IMR-90 (cell line): ENCODE measurements around the gene AUTS2. TPM values are rescaled to one million over a fixed set of nuclear protein-coding genes. Genes with fewer than 3 reads are reported as not detected.

Experiments
- ATAC-seq: fragments of 200-7000 bp; cut with Tn5 transposase; 2 replicates; pipeline ENCODE4 v1.9.1; 2020; ENCODE audit warnings: low read depth, mild to moderate bottlenecking, moderate library complexity
- BruUV-seq: library from RNA; stranded (reverse); fragments of 400-500 nt; replicated peaks from 2 replicates; lab custom pipeline; 2021; lab: Mats Ljungman, UMichigan
- CTCF ChIA-PET: fragments of 300-600 bp; formaldehyde crosslinking; extraction: SDS; loops from one replicate; lab custom pipeline; 2021; ENCODE audit warnings: antibody characterized with exemption; lab: Yijun Ruan, JAX
- POLR2A ChIA-PET: fragments of 300-600 bp; sonication (Branson Sonifier 250); formaldehyde crosslinking; loops from one replicate; lab custom pipeline; 2022; ENCODE audit warnings: antibody characterized with exemption; ENCODE audit not compliant: unreplicated experiment; lab: Charles Lee
- DNase-seq: peaks from one replicate; pipeline ENCODE4 v3.0.0; 2013
- H2AFZ ChIP-seq: replicated peaks from 2 replicates; pipeline ENCODE3; 2013; ENCODE audit warnings: low read length, mild to moderate bottlenecking; ENCODE audit not compliant: poor library complexity
- H2AK5ac ChIP-seq: 2 replicates; pipeline ENCODE4 v1.6.1; 2013; ENCODE audit warnings: low read depth, low read length, inconsistent platforms
- H2AK9ac ChIP-seq: replicated peaks from 2 replicates; pipeline ENCODE3; 2013; ENCODE audit warnings: mild to moderate bottlenecking, low read depth, low read length, moderate library complexity; ENCODE audit not compliant: poor library complexity
- H2BK120ac ChIP-seq: 2 replicates; pipeline ENCODE4 v1.6.1; 2013; ENCODE audit warnings: low read depth, low read length, inconsistent platforms
- H2BK15ac ChIP-seq: 3 replicates; pipeline ENCODE4 v1.6.1; 2013; ENCODE audit warnings: low read depth, low read length, inconsistent platforms
- H2BK20ac ChIP-seq: 2 replicates; pipeline ENCODE4 v1.6.1; 2013; ENCODE audit warnings: low read depth, mild to moderate bottlenecking, inconsistent platforms, low read length, moderate library complexity
- H2BK5ac ChIP-seq: 2 replicates; pipeline ENCODE4 v1.6.1; 2013; ENCODE audit warnings: mild to moderate bottlenecking, low read depth, low read length, inconsistent platforms; ENCODE audit not compliant: poor library complexity, severe bottlenecking
- H3K14ac ChIP-seq: replicated peaks from 2 replicates; pipeline ENCODE4 v1.6.1; 2013; ENCODE audit warnings: low read depth, low read length, inconsistent platforms
- H3K18ac ChIP-seq: 2 replicates; pipeline ENCODE4 v1.6.1; 2013; ENCODE audit warnings: low read depth, low read length, control low read depth
- H3K23ac ChIP-seq: 2 replicates; pipeline ENCODE4 v1.6.1; 2013; ENCODE audit warnings: low read depth, low read length, inconsistent platforms
- H3K27ac ChIP-seq: 2 replicates; pipeline ENCODE4 v1.5.1; 2013; ENCODE audit warnings: mild to moderate bottlenecking, control low read depth, low read length; ENCODE audit not compliant: insufficient read depth
- H3K27me3 ChIP-seq: 2 replicates; pipeline ENCODE4 v1.6.1; 2013; ENCODE audit warnings: low read length; ENCODE audit not compliant: control insufficient read depth, insufficient read depth
- H3K36me3 ChIP-seq: 2 replicates; pipeline ENCODE4 v1.6.1; 2013; ENCODE audit warnings: low read length, mixed read lengths; ENCODE audit not compliant: control insufficient read depth, insufficient read depth
- H3K4ac ChIP-seq: 2 replicates; pipeline ENCODE4 v1.6.1; 2013; ENCODE audit warnings: low read depth, low read length, inconsistent platforms
- H3K4me1 ChIP-seq: 2 replicates; pipeline ENCODE4 v1.6.1; 2013; ENCODE audit warnings: low read length, mixed read lengths; ENCODE audit not compliant: control insufficient read depth, insufficient read depth
- H3K4me2 ChIP-seq: 2 replicates; pipeline ENCODE4 v1.6.1; 2013; ENCODE audit warnings: low read depth, mild to moderate bottlenecking, control low read depth, low read length, moderate library complexity
- H3K4me3 ChIP-seq: 2 replicates; pipeline ENCODE4 v1.5.1; 2013; ENCODE audit warnings: low read depth, mild to moderate bottlenecking, control low read depth, low read length, moderate library complexity; ENCODE audit not compliant: insufficient read depth
- H3K56ac ChIP-seq: 2 replicates; pipeline ENCODE4 v1.6.1; 2013; ENCODE audit warnings: low read length, inconsistent platforms; ENCODE audit not compliant: insufficient read depth; ENCODE audit errors: extremely low read depth
- H3K79me1 ChIP-seq, 2 experiments: 2 replicates each; pipeline ENCODE4 v1.6.1; 2013; ENCODE audit warnings: low read length in 2 of 2, inconsistent platforms in 1 of 2, low read depth in 1 of 2
- H3K9ac ChIP-seq: 2 replicates; pipeline ENCODE4 v1.6.1; 2013; ENCODE audit warnings: low read depth, low read length, control low read depth
- H3K9me1 ChIP-seq: 2 replicates; pipeline ENCODE4 v1.6.1; 2013; ENCODE audit warnings: low read length, inconsistent platforms; ENCODE audit not compliant: insufficient read depth
- H3K9me3 ChIP-seq: 2 replicates; pipeline ENCODE4 v1.6.1; 2013; ENCODE audit warnings: low read length; ENCODE audit not compliant: control insufficient read depth, insufficient read depth
- H4K20me1 ChIP-seq: 2 replicates; pipeline ENCODE4 v1.6.1; 2013; ENCODE audit warnings: low read length, inconsistent platforms; ENCODE audit not compliant: insufficient read depth
- H4K5ac ChIP-seq: 2 replicates; pipeline ENCODE4 v1.6.1; 2013; ENCODE audit warnings: mild to moderate bottlenecking, low read depth, low read length, control low read depth
- H4K8ac ChIP-seq, 2 experiments: 2 replicates each; pipeline ENCODE4 v1.6.1; 2013; ENCODE audit warnings: low read depth in 2 of 2, low read length in 2 of 2, control low read depth in 1 of 2, inconsistent platforms in 1 of 2
- H4K91ac ChIP-seq: 2 replicates; pipeline ENCODE4 v1.6.1; 2013; ENCODE audit warnings: low read depth, low read length, inconsistent platforms; ENCODE audit not compliant: insufficient read depth
- CEBPB ChIP-seq: IDR thresholded peaks from 2 replicates; pipeline ENCODE4 v1.6.1; 2012; ENCODE audit warnings: low read depth, low read length, improper control_type of control experiment
- CHD1 ChIP-seq: IDR thresholded peaks from 2 replicates; pipeline ENCODE4 v1.6.1; 2012; ENCODE audit warnings: low read depth, low read length, improper control_type of control experiment
- FOS ChIP-seq: fragments of 150-350 bp; IDR thresholded peaks from 2 replicates; pipeline ENCODE4 v1.6.1; 2016; ENCODE audit warnings: low read depth, low read length
- MAFK ChIP-seq: IDR thresholded peaks from 2 replicates; pipeline ENCODE4 v1.6.1; 2012; ENCODE audit warnings: low read depth, low read length, improper control_type of control experiment
- MAZ ChIP-seq: IDR thresholded peaks from 2 replicates; pipeline ENCODE4 v1.6.1; 2012; ENCODE audit warnings: low read depth, mild to moderate bottlenecking, low read length, improper control_type of control experiment, moderate library complexity, borderline replicate concordance
- MXI1 ChIP-seq: IDR thresholded peaks from 2 replicates; pipeline ENCODE4 v1.6.1; 2012; ENCODE audit warnings: low read depth, mild to moderate bottlenecking, low read length, moderate library complexity, borderline replicate concordance
- POLR2A ChIP-seq: IDR thresholded peaks from 2 replicates; pipeline ENCODE4 v1.6.1; 2012; ENCODE audit warnings: mild to moderate bottlenecking, low read depth, low read length
- RAD21 ChIP-seq: IDR thresholded peaks from 2 replicates; pipeline ENCODE4 v1.6.1; 2012; ENCODE audit warnings: low read length, improper control_type of control experiment
- RCOR1 ChIP-seq: IDR thresholded peaks from 2 replicates; pipeline ENCODE4 v1.6.1; 2012; ENCODE audit warnings: mild to moderate bottlenecking, low read length, improper control_type of control experiment; ENCODE audit not compliant: insufficient replicate concordance
- RFX5 ChIP-seq: IDR thresholded peaks from 2 replicates; pipeline ENCODE4 v1.8.0; 2012; ENCODE audit warnings: low read depth, mild to moderate bottlenecking, low read length, moderate library complexity
- SMC3 ChIP-seq: fragments of 150-350 bp; IDR thresholded peaks from 2 replicates; pipeline ENCODE4 v1.6.1; 2016; ENCODE audit warnings: low read depth, mild to moderate bottlenecking, antibody characterized with exemption, low read length, moderate library complexity
- WGBS, 2 experiments: methylation state at CpG; one replicate each; pipeline versions ENCODE4 v1.1.5 to v1.1.7; 2013; ENCODE audit warnings: missing lambda C conversion rate in 2 of 2; ENCODE audit not compliant: insufficient read length in 1 of 2; ENCODE audit errors: extremely low coverage in 2 of 2; 5-methylcytosine and 5-hydroxymethylcytosine counted together
- dilution Hi-C: fragments of 300-500 bp; cut with HindIII; formaldehyde crosslinking; loops from one replicate; pipeline ENCODE4 v1.14.3; 2018; ENCODE audit warnings: low sequenced_read_pairs; ENCODE audit not compliant: unreplicated experiment
- in situ Hi-C: fragments of 300-500 bp; cut with MboI; formaldehyde crosslinking; loops from 3 replicates; pipeline ENCODE4 v1.14.3; 2019; ENCODE audit warnings: low sequenced_read_pairs, inconsistent platforms, mixed read lengths
- intact Hi-C: fragments of 100-400 bp; cut with micrococcal nuclease; formaldehyde crosslinking; loops from 2 replicates; pipeline ENCODE4 v1.10.0; 2022
- polyA plus RNA-seq, 3 experiments: library from polyadenylated mRNA; depleted of rRNA; stranded (reverse); fragments of >200 nt; gene quantifications; 2 replicates each; pipeline ENCODE4 v1.2.3, GENCODE V29; 2012; ENCODE audit warnings: low replicate concordance in 1 of 3
- total RNA-seq: library from RNA; depleted of rRNA; stranded (reverse); fragments of >200 nt; gene quantifications from 2 replicates; pipeline ENCODE4 v1.2.3, GENCODE V29; 2012
- TF ChIP-seq, protein P1 (sequence below): fragments of 150-350 bp; IDR thresholded peaks from 2 replicates; pipeline ENCODE4 v1.6.1; 2017; ENCODE audit warnings: mild to moderate bottlenecking, antibody characterized with exemption, low read length, low read depth
- TF ChIP-seq, protein P2 (sequence below): fragments of 150-350 bp; IDR thresholded peaks from 2 replicates; pipeline ENCODE4 v1.6.1; 2016; ENCODE audit warnings: low read depth, mild to moderate bottlenecking, low read length, moderate library complexity, borderline replicate concordance
- TF ChIP-seq, protein P3 (sequence below): conservative IDR thresholded peaks from 2 replicates; pipeline ENCODE4 v1.5.1; 2012; ENCODE audit warnings: mild to moderate bottlenecking, low read depth, low read length, improper control_type of control experiment

The AUTS2 gene
- total and polyA plus RNA-seq, 2 of the 4 experiments (the other 2 are of a cell fraction), result 0.90 to 3.0 TPM

- Histone ChIP-seq H2BK15ac (no peak overlapping the region), H3K4me3 (no peak overlapping the region), H3K4ac (no peak overlapping the region), H3K9me3 (peaks cover 3% of the 10 kb centered on the region; the same call in 1 of the 2 replicates), H2BK120ac (no peak overlapping the region), H3K4me2 (no peak overlapping the region), H3K27ac (no peak overlapping the region), H3K56ac (no peak overlapping the region), H2AK5ac (no peak overlapping the region), H4K91ac (no peak overlapping the region), H2BK5ac (no peak overlapping the region), H3K23ac (no peak overlapping the region), H3K18ac (no peak overlapping the region), H4K5ac (no peak overlapping the region), H3K4me1 (no peaks in the 10 kb centered on the region), H4K20me1 (no peaks in the 10 kb centered on the region), H2BK20ac (no peak overlapping the region), H3K14ac (no peak overlapping the region), H2AFZ (no peak overlapping the region), H3K36me3 (no peaks in the 10 kb centered on the region), H3K9me1 (no peaks in the 10 kb centered on the region), H4K8ac (no peak overlapping the region), H3K27me3 (no peaks in the 10 kb centered on the region), H3K79me1 (no peaks in the 10 kb centered on the region), H3K9ac (no peak overlapping the region), H2AK9ac (no peak overlapping the region)
- no TSS peak for BruUV-seq
- DNase-seq (no peak), ATAC-seq (no peak)
- POLR2A ChIA-PET, result no interaction called here
- intact Hi-C loops, result no loop called here
- dilution Hi-C loops, result no loop called here
- WGBS, 2 experiments, result 80% methylated on average over 1 of the region's 10 CpGs; no CpG with 5 or more reads in 1 of the 2 experiments
- CTCF ChIA-PET, result no interaction called here
- in situ Hi-C loops, result no loop called here
- no peak for TF ChIP-seq MAFK
- no peak for TF ChIP-seq CEBPB
- TF ChIP-seq, protein P1, sequence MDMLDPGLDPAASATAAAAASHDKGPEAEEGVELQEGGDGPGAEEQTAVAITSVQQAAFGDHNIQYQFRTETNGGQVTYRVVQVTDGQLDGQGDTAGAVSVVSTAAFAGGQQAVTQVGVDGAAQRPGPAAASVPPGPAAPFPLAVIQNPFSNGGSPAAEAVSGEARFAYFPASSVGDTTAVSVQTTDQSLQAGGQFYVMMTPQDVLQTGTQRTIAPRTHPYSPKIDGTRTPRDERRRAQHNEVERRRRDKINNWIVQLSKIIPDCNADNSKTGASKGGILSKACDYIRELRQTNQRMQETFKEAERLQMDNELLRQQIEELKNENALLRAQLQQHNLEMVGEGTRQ, result no peak
- TF ChIP-seq MXI1, result no peak
- no peak for TF ChIP-seq RCOR1
- TF ChIP-seq CHD1, result no peak
- no peak for TF ChIP-seq RFX5
- TF ChIP-seq, protein P2, sequence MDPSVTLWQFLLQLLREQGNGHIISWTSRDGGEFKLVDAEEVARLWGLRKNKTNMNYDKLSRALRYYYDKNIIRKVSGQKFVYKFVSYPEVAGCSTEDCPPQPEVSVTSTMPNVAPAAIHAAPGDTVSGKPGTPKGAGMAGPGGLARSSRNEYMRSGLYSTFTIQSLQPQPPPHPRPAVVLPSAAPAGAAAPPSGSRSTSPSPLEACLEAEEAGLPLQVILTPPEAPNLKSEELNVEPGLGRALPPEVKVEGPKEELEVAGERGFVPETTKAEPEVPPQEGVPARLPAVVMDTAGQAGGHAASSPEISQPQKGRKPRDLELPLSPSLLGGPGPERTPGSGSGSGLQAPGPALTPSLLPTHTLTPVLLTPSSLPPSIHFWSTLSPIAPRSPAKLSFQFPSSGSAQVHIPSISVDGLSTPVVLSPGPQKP, result no peak
- TF ChIP-seq POLR2A, result no peak
- TF ChIP-seq, protein P3, sequence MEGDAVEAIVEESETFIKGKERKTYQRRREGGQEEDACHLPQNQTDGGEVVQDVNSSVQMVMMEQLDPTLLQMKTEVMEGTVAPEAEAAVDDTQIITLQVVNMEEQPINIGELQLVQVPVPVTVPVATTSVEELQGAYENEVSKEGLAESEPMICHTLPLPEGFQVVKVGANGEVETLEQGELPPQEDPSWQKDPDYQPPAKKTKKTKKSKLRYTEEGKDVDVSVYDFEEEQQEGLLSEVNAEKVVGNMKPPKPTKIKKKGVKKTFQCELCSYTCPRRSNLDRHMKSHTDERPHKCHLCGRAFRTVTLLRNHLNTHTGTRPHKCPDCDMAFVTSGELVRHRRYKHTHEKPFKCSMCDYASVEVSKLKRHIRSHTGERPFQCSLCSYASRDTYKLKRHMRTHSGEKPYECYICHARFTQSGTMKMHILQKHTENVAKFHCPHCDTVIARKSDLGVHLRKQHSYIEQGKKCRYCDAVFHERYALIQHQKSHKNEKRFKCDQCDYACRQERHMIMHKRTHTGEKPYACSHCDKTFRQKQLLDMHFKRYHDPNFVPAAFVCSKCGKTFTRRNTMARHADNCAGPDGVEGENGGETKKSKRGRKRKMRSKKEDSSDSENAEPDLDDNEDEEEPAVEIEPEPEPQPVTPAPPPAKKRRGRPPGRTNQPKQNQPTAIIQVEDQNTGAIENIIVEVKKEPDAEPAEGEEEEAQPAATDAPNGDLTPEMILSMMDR, result no peak
- no peak for TF ChIP-seq RAD21
- no peak for TF ChIP-seq FOS
- TF ChIP-seq SMC3, result no peak
- no peak for TF ChIP-seq MAZ
These were observed 715.4 kb downstream of the AUTS2 start for GRCh38 chr7:70313687-70314086.
